HG02623 (cell line): Measurements from ENCODE around the gene GPR153.
"Not testable (repeated sequence)": the region's sequence is repeated elsewhere in the genome, so short reads cannot be mapped to it uniquely, and the experiment has no call there.

Experiments used
- ATAC-seq: cut with Tn5 transposase; IDR thresholded peaks from one replicate; pipeline ENCODE4 v1.9.1; 2021; ENCODE audit warnings: moderate library complexity; ENCODE audit not compliant: unreplicated experiment

The GPR153 gene

GRCh38 chr1:6235296-6235677 lies 25.6 kb downstream of the GPR153 start:
- ATAC-seq: peak; percentile 4

DNA sequence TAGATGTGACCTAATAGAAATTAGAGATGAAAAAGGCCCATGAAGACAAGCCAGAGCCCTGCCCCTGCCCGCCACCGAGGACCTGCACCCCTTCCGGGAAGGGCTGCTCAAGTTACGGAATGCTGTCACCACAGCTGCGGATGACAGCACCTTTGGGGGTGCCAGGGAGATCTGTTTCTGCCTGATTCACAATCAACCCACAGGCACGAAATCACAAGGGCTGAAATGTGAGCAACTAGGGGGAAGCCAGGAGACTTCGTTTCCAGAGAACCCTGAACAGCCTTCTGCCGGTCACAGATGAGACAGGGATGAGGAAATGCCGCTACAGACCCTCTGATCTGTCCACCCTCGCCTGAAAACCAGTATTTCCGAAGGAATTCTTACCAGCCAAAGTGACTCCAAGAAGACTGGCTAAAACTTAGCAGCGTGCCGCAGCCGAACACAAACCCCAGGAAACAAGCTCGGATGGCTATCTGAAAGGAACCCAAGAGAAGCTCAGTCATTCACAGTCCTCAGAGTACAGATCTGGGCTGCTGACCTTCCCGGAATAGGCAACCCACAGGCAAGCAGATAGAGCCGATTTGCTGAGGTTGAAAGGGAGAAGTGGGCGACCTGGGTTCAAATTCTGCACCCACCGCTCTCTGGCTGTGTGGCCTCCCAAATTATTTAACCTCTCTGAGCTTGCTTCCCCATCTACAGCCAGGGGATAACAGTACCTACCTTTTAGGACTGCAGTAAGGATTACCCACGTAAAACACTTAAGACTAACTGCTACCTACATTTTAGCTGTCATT lies 26.2 kb downstream of the GPR153 start:
- ATAC-seq: no peak

- no peak for ATAC-seq
Measured at GRCh38 chr1:6233376-6233775, 27.5 kb downstream of the GPR153 start.

- no peak for ATAC-seq
Measured at GRCh38 chr1:6225651-6226050, 35.2 kb downstream of the GPR153 start.

DNA sequence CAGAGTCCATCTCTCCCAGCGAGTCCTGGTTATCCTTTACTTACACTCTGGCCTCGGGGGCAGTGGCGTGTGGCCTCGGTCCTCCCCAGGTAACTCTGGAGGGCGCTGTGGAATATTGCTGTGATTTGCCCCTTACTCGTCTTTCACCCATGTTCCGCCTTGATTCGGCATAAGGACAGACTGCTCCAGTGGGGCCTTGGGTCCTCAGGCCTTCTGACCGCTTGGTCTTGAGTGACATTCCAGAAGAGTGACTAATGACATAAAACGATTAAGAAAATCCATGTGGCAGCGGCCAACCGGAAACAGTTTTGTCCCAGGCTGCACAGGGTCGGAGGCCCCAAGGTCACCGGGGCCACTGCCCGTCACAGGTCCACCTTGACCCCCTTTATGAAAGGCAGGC lies 36.2 kb downstream of the GPR153 start:
- ATAC-seq: no peak

GRCh38 chr1:6223617-6224016 lies 37.3 kb downstream of the GPR153 start:
- no peak for ATAC-seq

GRCh38 chr1:6222636-6223035 lies 38.3 kb downstream of the GPR153 start:
- no peak for ATAC-seq

DNA sequence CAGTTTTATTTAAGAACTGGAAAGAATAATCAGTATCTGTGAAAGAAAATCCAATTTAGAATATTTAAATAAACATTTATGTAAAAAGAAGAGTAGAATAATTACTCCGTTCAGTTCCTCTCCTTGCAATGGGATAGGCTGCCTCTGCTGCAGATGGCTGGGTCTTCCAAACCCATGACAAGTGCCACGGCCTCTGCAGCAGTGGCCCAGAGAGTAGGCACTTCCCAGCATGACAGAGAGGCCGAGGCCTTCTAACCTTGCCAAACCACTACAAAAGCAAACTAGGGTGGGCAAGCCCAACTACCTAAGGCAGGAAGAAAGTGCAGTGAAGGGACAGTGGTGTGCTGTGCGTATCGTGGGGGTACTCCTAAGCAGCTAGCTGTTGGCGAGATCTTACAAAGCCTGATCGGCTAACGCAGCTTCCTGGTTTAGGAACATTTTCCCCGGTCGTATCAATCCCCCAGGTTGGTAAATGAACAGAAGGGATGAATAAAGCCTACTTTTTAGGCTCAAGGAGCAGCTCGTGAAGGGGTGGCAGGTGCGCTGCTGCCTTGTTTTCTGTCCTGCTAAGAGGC lies 39.6 kb downstream of the GPR153 start:
- no peak for ATAC-seq

DNA sequence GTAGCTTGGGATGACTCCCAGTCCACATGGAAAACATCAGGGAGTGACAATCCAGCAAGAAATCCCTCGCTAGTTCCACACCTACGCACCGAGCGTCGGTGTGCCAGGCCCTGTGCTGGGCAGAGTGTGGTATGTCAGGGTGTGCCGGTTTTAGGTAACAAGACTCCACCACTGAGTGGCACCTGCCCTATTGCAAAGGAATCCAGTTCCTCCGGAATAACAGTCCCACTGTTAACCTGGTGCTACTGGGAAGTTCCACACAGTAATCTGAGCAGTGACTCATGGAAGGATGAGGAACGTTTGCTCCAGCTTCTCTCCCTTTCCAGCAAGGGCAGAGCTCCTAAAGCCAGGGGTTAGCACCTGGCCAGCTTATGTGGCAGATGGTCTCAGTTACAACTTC lies 40.7 kb downstream of the GPR153 start:
- no peak for ATAC-seq

DNA sequence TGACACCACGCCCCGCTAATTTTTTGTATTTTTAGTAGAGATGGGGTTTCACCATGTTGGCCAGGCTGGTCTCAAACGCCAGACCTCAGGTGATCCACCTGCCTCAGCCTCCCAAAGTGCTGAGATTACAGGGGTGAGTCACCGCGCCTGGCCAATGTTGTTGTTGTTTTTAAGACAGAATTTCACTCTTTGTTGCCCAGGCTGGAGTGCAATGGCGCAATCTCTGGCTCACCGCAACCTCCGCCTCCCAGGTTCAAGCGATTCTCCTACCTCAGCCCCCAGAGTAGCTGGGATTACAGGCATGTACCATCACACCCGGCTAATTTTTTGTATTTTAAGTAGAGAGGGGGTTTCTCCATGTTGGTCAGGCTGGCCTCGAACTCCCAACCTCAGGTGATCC lies 41.3 kb downstream of the GPR153 start:
- not testable (repeated sequence) for ATAC-seq

GRCh38 chr1:6218375-6219164 lies 42.3 kb downstream of the GPR153 start:
- ATAC-seq: no peak

DNA sequence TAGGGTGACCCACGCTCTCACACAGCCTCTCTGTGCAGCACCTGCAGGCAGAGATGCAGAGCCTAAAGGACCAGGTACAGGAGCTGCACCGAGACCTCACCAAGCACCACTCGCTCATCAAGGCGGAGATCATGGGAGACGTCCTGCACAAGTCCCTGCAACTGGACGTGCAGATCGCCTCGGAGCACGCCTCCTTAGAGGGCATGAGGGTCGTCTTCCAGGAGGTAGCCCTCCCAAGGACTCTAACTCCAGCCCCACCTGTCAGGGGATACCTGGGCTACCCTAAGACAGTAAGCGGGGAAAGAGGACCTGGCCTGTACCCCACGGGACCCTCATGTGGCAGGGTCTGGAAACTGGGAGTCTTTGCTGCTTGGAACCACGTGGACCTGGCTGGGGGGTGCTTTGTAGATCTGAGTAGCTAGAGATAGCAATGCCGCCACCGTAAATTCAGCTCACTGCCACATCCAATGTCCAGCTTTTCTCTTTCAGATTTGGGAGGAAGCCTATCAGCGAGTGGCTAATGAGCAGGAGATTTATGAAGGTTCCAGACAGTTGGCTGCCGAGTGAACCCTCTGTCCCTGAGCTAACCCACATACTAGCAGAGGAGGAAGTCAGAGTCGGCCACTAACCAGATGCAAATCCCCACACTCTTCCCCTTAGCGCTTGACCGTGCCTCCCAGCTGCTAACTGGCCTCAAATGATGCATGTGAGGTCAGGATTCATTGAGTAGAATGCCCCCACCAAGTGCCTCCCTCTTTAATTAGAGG lies 48.5 kb downstream of the GPR153 start:
- ATAC-seq: no peak

DNA sequence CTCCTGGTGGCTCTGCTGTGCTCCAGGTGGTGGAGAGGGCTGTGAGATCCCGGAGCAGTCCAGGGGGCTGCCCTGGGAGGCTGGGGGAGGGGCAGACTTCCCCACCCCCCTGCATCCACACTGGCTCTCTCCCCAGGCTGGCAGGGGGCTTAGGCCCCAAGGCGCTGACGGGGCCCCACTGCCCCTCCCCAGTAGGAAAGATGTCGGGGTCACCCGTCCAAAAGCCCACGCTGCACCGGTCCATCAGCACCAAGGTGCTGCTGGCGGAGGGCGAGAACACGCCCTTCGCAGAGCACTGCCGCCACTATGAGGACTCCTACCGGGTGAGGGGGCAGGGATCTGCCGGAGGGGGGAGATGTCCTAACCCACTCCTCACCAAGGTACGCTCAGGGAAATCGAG lies 49.2 kb downstream of the GPR153 start:
- ATAC-seq: no peak

DNA sequence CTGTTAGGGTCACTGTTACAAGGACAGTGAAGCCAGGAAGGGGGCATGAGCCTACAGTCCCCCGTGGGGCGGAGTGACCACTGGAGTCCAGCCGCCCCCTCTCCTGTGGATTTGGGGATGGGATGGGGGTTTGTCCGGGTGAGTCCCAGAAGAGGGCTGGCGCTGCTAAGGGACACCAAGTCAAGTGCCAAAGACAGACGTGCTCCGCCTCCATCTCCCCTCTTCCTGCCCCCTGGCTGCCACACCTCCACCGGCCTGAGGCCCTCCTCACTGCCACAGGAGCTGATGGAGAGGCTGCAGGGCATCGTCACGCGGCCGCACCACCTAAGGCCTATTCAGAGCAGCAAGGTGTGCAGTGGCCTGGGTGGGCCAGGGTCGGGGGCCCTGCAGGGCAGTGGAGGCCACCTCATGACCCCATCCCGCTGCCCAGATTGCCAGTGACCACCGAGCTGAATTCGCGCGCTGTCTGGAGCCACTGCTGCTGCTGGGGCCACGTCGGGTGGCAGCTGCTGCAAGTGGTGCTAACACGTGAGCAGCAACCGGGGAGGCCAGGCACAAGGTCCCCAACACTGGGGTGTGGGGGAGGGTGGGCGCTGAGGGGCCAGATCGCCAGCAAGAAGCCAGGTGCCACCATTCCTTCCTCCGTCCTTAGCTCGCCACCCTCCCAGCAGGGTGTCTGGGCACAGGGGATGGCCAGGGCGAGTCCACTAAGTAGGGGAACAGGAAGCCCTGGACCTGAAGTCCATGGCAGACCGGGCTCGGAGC lies 50.1 kb downstream of the GPR153 start:
- ATAC-seq: no peak

DNA sequence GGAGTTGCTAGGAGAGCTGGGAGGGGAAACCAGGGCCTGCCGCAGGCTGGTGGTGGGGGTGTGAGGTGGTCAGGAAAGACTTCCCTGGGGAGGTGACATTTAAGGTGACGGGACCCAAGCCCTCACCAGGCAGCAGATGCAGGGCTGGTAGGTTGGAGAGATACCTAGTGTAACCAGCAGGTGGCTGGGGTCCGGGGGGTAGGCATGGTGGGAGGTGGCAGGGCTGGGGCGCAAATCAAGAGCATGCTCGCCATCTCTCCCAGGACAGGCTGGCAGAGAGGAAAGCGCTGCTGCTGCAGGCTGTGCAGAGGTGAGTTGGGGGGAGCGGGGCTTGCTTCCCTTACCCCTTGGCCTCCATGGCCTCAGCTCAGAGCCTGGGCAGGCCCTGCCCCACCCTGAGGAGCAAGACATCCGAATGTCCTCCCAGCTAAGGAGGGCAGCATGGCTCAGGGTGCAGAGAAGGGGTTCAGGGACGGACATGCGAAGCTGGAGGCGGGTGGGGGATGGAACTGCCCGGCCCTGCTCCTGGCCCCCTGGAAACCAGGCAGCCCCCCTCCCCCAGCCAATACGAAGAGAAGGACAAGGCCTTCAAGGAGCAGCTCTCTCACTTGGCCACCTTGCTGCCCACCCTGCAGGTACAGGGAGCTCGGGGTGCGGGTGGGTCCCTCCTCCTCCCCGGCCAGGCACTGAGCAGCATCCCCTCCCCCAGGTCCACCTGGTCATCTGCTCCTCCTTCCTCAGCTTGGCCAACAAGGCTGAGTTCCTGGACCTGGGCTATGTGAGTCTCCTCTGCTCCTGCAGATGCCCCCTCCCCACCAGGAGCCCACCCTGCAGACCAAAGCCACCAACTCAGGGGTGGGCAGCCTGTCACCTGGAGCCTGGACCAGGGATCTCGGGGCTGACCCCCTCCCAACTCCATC lies 51.0 kb downstream of the GPR153 start:
- no peak for ATAC-seq

DNA sequence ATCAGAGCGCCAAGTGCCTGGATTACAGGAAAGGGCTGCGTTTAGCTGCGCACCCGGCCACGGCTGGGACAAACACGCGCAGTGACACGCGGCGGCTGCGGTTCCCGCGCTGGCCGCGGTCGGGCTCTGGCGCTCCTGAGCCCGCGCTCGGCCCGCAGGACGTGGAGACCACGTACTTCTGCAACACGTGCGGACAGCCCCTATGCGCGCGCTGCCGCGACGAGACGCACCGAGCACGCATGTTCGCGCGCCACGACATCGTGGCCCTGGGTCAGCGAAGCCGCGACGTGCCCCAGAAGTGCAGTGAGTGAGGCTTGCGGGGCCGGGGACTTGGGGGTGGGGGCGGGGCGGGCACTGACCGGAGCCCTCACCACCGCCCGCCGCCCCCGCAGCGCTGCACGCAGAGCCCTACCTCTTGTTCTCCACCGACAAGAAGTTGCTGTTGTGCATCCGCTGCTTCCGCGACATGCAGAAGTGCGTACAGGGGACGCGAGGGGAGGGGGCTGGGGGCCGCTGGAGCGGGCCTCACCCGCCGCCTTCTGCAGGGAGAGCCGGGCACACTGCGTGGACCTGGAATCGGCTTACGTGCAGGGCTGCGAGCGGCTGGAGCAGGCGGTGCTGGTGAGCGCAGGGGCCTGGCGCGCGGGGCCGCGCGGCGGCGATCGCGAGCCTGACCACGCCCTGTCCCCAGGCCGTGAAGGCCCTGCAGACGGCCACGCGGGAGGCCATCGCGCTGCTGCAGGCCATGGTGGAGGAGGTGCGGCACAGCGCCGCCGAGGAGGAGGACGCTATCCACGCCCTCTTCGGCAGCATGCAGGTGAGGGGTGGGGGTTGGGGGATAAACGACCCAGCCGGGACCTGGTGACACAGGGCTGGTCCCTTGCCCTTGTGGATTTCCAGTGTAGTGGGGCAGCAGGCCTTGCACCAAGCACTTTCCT lies 51.9 kb downstream of the GPR153 start:
- no peak for ATAC-seq

DNA sequence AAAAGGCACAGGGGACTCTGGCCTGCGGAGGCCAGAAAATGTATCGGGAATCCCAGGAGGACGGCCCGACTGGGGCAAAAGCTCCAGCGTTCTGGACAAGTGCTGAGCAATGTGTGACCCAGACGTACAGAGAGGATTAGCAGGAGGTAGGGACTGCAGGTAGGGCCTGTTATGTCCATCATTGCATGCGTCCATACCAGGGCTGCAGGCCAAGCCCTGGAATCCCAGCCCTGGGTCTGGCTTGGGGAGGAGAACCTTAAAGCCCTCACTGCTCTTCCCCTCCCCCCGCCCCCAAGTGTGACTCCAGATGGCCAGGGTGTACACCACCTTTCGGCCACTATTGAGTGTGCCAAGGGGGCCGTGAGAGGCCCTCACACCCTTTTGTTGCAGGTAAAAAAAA lies 53.0 kb downstream of the GPR153 start:
- no peak for ATAC-seq

DNA sequence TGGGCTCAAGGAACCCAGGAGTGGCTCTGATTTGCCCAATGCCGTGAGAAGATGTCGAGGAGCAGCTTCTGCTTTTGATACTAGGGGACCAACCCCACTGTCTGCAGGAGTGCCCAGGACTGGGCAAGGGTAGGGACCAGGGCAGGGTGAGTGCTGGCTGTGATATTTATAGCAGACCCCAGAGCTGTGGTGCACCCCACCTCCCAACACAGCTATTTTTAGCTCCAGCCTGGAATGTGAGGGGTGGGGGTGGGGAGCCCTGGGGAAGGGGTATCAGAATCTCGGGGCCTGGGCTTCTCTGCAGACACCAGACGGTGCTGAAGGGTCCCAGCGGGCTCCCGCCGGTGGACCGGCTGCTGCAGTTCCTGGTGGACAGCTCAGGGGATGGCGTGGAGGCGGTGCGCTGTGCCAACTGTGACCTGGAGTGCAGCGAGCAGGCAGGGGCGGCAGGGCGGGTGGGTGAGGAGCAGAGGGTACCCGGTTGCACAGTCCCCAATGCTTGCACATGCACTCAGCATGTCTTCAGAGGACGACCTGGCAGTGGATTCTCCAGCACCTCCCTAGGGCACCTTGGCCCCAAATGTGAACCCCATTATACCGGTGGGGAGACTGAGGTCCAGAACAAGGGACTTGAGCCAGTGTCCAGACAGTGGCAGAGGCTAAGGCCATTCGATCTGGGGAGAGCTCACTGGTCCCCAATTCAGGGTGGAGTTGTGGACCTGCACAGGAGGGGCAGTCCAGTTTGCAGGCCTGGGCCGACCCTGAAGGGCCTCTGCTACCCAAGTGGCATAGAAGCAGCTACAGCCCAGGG lies 53.6 kb downstream of the GPR153 start:
- no peak for ATAC-seq
